ENCODE data around the gene SLC25A19.

GRCh38 chr17:75334723-75335122 is 45.5 kb upstream of the SLC25A19 start:
- TF ChIP-seq SNAI2 (CRISPR knock-in tag; IDR thresholded peaks at IDR 0.05) (no peak), ISL1 (CRISPR knock-in tag; IDR thresholded peaks at IDR 0.05) (no peak), OSR1 (CRISPR knock-in tag; IDR thresholded peaks at IDR 0.05) (no peak), ARNTL (CRISPR knock-in tag; IDR thresholded peaks at IDR 0.05; ENCODE audit: borderline replicate concordance, low read depth) (no peak), TCF4 (CRISPR knock-in tag; IDR thresholded peaks at IDR 0.05; ENCODE audit: borderline replicate concordance) (no peak), ZNF565 (CRISPR knock-in tag; conservative IDR thresholded peaks at IDR 0.05; ENCODE audit: low read depth) (no peak), POU6F1 (CRISPR knock-in tag; IDR thresholded peaks at IDR 0.05; ENCODE audit: borderline replicate concordance, low read depth) (no peak)

Data from SK-N-SH treated with all-trans-retinoic acid at 6 μM for 48 hours (cell line).